ENCODE measurements around the gene LIPF. TPM values are rescaled to one million over a fixed set of nuclear protein-coding genes. Genes with fewer than 3 reads are reported as not detected.

LIPF gene
- polyA plus RNA-seq, 1 donor from 2014 or later: not detected

GRCh38 chr10:88693392-88694020 lies 29.3 kb downstream of the LIPF start:
- Histone ChIP-seq H3K27me3 (ENCODE audit: insufficient read depth, low read depth, low read length) (no peaks in the 10 kb centered on the region), H3K79me2 (replicated peaks; ENCODE audit: insufficient read depth, low read length) (no peaks in the 10 kb centered on the region), H3F3A (ENCODE audit: insufficient read depth, low read length, poor library complexity, severe bottlenecking) (no peaks in the 10 kb centered on the region), H3K27ac (ENCODE audit: low read length) (no peak overlapping the region), H2AFZ (ENCODE audit: low read depth, low read length) (no peak overlapping the region), H4K20me1 (ENCODE audit: insufficient read depth) (no peaks in the 10 kb centered on the region), H3K4me2 (ENCODE audit: low read length) (no peak overlapping the region), H3K9me2 (ENCODE audit: insufficient read depth, low read length) (no peaks in the 10 kb centered on the region), H3K9ac (ENCODE audit: low read length) (no peak overlapping the region), H3K4me3 (ENCODE audit: low read length) (no peak overlapping the region), H3K36me3 (ENCODE audit: insufficient read depth, low read length) (no peaks in the 10 kb centered on the region), H3K9me3 (ENCODE audit: low read length) (no peaks in the 10 kb centered on the region)
- TF ChIP-seq MXI1 (conservative IDR thresholded peaks at IDR 0.05; ENCODE audit: poor library complexity, severe bottlenecking) (no peak), EP300 (conservative IDR thresholded peaks at IDR 0.05; ENCODE audit: poor library complexity, severe bottlenecking) (no peak), TAF1 (IDR thresholded peaks at IDR 0.05; ENCODE audit: low read depth) (no peak), SMC3 (conservative IDR thresholded peaks at IDR 0.05; ENCODE audit: poor library complexity) (no peak), CTCF (IDR thresholded peaks at IDR 0.05; ENCODE audit: poor library complexity, severe bottlenecking) (no peak)

- Histone ChIP-seq H3K4me3 (ENCODE audit: low read length) (no peak overlapping the region), H3K79me2 (replicated peaks; ENCODE audit: insufficient read depth, low read length) (no peaks in the 10 kb centered on the region), H3K9me3 (ENCODE audit: low read length) (no peaks in the 10 kb centered on the region), H3K27me3 (ENCODE audit: insufficient read depth, low read depth, low read length) (no peaks in the 10 kb centered on the region), H2AFZ (ENCODE audit: low read depth, low read length) (no peak overlapping the region), H3K9ac (ENCODE audit: low read length) (no peak overlapping the region), H3F3A (ENCODE audit: insufficient read depth, low read length, poor library complexity, severe bottlenecking) (no peaks in the 10 kb centered on the region), H3K9me2 (ENCODE audit: insufficient read depth, low read length) (no peaks in the 10 kb centered on the region), H4K20me1 (ENCODE audit: insufficient read depth) (no peaks in the 10 kb centered on the region), H3K36me3 (ENCODE audit: insufficient read depth, low read length) (no peaks in the 10 kb centered on the region), H3K27ac (ENCODE audit: low read length) (no peak overlapping the region), H3K4me2 (ENCODE audit: low read length) (no peak overlapping the region)
- TF ChIP-seq MXI1 (conservative IDR thresholded peaks at IDR 0.05; ENCODE audit: poor library complexity, severe bottlenecking) (no peak), TAF1 (IDR thresholded peaks at IDR 0.05; ENCODE audit: low read depth) (no peak), POLR2AphosphoS5 (IDR thresholded peaks at IDR 0.05) (no peak), EZH2 (IDR thresholded peaks at IDR 0.05; ENCODE audit: borderline replicate concordance, insufficient read depth, low read length, poor library complexity, severe bottlenecking) (no peak), EP300 (conservative IDR thresholded peaks at IDR 0.05; ENCODE audit: poor library complexity, severe bottlenecking) (no peak), SMC3 (conservative IDR thresholded peaks at IDR 0.05; ENCODE audit: poor library complexity) (no peak), CTCF (IDR thresholded peaks at IDR 0.05; ENCODE audit: poor library complexity, severe bottlenecking) (no peak), REST (IDR thresholded peaks at IDR 0.05; ENCODE audit: borderline replicate concordance) (no peak), RAD21 (conservative IDR thresholded peaks at IDR 0.05) (no peak)
These were observed 38.8 kb downstream of the LIPF start for GRCh38 chr10:88702848-88703597.
